NCI-H1092 treated with DMSO at 0.1 percent for 48 hours (cell line): ENCODE measurements around the gene DCAF8.

Experiments
- DNase-seq: peaks from one replicate; lab custom pipeline; 2025; lab: John Stamatoyannopoulos, UW

Gene DCAF8

GRCh38 chr1:160168609-160169369 is 93.6 kb downstream of the DCAF8 start:
- no peak for DNase-seq

GRCh38 chr1:160168016-160168415 is 94.3 kb downstream of the DCAF8 start:
- no peak for DNase-seq

- no peak for DNase-seq
These were observed 94.8 kb downstream of the DCAF8 start for GRCh38 chr1:160167580-160167979.

- DNase-seq, result no peak
These were observed 95.3 kb downstream of the DCAF8 start for GRCh38 chr1:160167056-160167455.

GRCh38 chr1:160166166-160166868 is 96.0 kb downstream of the DCAF8 start:
- DNase-seq, result no peak
